HG03521 (cell line): ENCODE results near the gene CFAP141.
"Not testable (repeated sequence)": the region's sequence is repeated elsewhere in the genome, so short reads cannot be mapped to it uniquely, and the experiment has no call there.

Source experiments
- ATAC-seq: cut with Tn5 transposase; IDR thresholded peaks from one replicate; pipeline ENCODE4 v1.9.1; 2021; ENCODE audit warnings: mild to moderate bottlenecking, moderate library complexity; ENCODE audit not compliant: unreplicated experiment

The CFAP141 gene

GRCh38 chr1:154206196-154206595 is at the start of gene CFAP141:
TSS of gene CFAP141 (minus strand) at chr1:154206333. CDS start at chr1:154206307, 26 bp downstream.
- ATAC-seq = no peak

- no peak for ATAC-seq
Observed at GRCh38 chr1:154253671-154254070, 47.5 kb upstream of the CFAP141 start.

GRCh38 chr1:154241703-154242351 is 35.7 kb upstream of the CFAP141 start:
- no peak for ATAC-seq

DNA sequence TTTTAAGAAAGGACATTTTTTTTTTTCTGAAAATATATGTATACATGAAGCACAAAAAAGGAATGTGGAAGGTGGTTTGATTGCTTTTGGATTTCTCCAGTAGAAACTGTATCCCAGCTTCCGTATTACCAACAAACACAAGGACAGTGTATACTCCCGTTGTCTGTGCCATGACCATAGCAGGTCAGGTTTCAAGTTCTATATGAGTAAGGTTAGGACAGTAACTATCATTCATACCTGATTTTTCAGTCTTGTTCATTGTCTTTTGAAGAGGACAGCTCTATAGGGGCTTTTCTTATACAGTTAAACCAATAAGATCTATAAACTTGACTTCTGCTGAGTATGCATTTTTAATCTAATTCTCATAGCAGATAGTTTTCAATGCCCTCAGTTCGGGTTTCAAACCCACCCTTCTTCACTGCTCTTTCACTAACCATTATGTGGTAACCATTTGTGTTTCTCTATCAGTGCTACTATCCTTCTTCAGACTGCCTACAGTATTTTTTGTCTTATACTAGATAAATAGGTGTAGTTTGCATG is 34.2 kb upstream of the CFAP141 start:
- ATAC-seq = no peak

DNA sequence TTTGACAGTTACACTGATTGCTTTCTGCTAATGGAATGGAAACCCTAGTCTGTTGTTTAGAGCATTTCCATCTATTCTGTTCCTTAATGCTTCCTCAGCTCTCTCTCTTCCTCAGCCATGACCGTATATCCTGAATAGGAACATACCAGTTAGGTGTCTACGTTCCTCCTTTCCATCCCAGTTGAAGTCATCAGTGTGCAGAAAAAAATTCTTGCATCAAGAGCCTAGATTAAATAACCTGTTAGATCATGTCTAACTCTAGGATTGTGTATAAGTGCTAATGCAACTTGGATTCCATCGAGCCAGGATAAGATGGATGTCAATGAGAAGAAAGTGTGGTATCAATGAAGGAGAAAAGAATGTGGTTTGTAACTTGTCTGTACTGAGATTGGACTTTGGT is 33.4 kb upstream of the CFAP141 start:
- no peak for ATAC-seq

- ATAC-seq = no peak
Observed at GRCh38 chr1:154237880-154238506, 31.9 kb upstream of the CFAP141 start.

DNA sequence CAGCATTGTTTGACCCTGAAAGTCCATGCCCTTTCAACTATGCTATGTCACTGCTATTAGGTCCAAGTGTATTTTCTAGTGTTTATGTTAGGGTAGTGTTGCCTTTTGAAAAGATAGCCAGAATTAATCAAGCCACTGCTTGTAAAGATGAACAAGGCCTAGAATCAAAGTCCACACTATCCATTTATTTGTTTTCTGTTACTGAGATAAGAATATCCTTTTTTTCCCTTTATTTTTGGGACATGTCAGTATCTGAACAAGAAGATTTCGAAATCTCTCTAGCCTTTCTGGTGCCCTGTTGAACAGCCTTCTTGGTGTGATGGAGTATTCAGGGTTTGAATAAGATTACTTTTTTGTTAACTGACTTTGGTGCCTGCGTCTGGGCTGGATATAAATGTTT is 31.3 kb upstream of the CFAP141 start:
- no peak for ATAC-seq

GRCh38 chr1:154236855-154237254 is 30.7 kb upstream of the CFAP141 start:
- ATAC-seq = no peak

DNA sequence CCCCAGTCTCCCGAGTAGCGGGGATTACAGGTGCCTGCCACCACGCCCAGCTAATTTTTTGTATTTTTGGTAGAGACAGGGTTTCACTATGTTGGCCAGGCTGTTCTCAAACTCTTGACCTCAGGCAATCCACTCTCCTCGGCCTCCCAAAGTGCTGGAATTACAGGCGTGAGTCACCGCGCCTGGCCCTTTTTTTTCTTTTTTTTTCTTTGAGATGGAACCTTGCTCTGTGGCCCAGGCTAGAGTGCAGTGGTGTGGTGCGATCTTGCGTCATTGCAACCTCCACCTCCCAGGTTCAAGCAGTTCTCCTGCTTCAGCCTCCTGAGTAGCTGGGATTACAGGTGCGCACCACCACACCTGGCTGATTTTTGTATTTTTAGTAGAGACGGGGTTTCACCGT is 27.0 kb upstream of the CFAP141 start:
- not testable (repeated sequence) for ATAC-seq

DNA sequence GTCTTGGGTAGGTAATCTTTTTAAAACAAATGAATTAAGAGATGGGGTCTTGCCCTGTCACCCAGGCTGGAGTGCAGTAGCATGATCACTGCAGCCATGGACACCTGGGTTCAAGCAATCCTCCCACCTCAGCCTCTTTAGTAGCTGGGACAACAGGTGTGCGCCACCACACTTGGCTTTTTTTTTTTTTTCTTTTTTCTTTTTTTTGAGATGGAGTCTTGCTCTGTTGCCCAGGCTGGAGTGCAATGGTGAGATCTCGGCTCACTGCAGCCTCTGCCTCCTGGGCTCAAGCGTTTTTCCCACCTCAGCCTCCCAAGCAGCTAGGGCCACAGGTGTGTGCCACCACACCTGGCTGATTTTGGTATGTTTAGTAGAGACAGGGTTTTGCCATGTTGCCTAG is 25.0 kb upstream of the CFAP141 start:
- ATAC-seq = not testable (repeated sequence)

- no peak for ATAC-seq
Observed at GRCh38 chr1:154225370-154225769, 19.2 kb upstream of the CFAP141 start.

DNA sequence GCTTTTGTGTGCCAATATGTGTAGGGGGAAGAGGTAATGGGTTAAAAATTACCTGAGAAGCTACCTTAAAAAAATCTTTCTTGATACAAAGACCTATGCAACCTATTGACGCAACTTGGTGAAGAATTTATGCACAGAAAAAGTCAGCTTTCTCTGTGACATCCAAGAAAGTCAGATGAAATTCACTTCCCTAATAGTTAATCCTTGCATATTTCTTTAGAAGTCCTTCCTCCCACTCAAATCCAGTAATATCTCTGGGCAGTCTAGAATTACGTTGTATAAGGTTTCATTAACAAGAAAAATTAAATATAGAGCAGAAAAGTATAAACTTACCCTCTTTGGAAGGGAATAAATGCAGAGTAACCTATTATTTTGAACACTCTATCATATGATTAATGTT is 17.5 kb upstream of the CFAP141 start:
- no peak for ATAC-seq

GRCh38 chr1:154222918-154223317 is 16.8 kb upstream of the CFAP141 start:
- no peak for ATAC-seq

- no peak for ATAC-seq
Observed at GRCh38 chr1:154222518-154222917, 16.4 kb upstream of the CFAP141 start.

GRCh38 chr1:154221278-154222001 is 15.3 kb upstream of the CFAP141 start:
- ATAC-seq = peak; percentile 14

DNA sequence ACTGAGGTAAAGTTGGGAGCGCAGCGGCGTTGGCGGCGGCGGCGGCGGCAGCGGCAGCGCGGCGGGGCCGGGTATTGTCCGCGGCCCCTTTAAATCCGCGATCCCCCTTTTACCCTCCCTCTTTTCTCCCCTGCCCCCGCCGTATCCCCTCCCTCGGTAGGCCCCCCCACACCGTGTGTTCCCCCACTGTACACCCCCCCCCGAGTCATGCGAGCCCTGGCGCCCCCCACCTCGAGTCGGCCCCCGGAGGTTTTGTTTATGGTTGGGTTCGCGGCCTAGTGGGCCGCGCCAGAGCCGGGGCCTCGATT is 14.8 kb upstream of the CFAP141 start:
- no peak for ATAC-seq

GRCh38 chr1:154220071-154220969 is 14.2 kb upstream of the CFAP141 start, which contains the start of gene UBAP2L:
TSS of gene UBAP2L (plus strand) at chr1:154220955. CDS start at chr1:154225124, 4,169 bp downstream.
- peak; percentile 89 for ATAC-seq

DNA sequence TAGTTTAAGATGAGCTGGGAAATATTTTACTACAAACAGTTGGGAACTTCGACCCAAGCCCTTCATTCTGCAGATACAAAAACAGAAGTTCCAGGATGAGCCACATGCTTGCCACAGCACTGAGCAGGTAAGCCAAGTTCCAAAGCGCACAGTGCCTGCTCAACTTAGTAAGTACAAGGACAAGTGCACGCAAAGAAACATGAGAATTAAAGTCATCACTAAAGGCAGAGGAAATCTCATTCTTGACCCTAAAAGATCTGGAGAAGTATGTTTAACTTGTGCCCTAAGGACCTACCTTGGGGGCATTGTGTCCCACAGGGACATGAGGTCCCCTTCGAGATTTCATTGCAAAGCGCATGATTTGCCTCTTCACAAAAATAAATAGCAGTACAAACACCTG is 13.4 kb upstream of the CFAP141 start:
- no peak for ATAC-seq

DNA sequence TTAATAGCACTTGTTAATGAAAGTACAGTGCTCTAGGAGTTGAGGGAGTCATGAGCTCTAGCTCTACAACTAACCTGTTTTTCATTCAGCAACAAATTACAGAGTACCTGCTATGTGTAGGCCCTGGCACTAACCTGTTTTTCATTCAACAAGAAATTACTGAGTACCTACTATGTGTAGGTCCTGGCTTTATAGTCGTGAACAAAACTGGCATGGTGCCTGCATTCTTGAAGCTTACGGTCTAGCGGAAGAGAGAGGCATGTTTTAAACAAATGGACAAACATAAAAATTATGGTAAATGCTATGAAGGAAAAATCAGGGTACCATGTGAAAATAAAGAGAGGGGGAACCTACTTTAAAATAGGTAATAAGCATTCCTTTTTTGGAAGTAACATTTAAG is 12.4 kb upstream of the CFAP141 start:
- ATAC-seq = no peak

DNA sequence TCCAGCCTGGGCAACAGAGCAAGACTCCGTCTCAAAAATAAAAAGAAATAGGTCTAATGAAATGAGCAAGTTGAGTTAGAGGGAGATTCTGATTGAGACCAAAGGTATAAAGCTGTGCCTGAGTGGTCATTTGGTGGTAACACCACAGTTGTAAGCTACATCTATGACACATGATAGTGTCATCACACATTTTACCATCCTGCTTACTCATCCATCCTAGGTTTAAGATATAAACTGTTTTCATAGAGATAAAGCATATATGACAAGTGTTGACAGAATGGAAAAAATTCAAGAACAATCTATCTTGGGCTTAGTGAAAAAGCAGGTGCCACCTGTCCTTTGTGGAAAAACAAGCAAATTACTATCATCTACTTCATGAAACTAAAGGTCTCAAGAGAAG is 7.1 kb upstream of the CFAP141 start:
- ATAC-seq = no peak

- ATAC-seq = no peak
Observed at GRCh38 chr1:154212083-154212482, 6.0 kb upstream of the CFAP141 start.
